Measurements from ENCODE around the gene NDUFS6.

The NDUFS6 gene

DNA sequence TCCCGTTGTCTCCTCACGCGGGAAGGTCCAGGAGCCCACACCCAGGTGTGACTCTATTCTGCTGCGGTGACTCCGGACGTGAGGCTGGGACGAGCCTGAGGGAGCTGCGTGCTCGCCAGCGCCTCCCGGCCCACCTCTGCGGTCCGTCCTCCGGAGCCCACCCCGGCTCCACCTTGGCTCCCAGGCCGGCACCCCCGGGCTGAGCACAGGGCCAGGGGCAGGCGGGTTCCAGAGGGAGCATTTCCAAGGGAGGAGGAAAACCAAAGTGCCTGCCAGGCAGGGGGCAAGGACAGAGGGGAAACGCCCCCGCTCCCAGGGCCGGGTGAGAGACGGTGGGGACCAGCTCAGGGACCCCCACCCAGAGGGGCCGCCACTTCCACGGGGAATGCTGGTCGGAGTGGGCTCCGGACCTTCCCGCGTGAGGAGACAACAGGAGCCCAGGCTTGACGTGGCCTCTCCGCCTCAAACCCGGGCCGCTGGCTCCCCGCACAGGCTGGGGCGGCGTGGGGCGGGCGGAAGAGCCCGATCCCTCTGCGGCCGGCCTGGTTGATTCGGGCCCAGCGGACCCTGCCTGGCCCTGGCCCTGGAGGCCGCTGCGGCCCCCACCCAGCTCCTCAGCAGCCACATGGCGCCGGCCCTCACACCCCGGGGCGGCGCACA is 55.5 kb downstream of the NDUFS6 start:
- DNase-seq: no peak

DNA sequence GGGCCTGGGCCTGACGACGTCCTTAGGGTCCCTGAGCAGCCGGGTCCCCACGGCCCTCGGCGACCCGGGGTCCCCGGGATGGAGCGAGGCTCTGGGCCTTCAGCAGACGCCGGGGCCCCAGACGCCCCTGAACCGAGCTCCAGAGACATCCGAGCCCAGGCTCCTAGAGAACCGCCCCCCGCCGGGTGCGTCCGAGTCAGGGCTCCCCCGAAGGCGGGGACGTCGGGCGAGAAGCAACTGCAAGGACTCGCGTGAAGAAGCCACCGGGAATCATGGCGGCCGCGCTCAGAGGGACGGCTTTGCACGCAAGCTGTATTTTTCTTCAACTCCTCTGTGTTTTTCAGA is 56.0 kb downstream of the NDUFS6 start:
- DNase-seq: no peak

DNA sequence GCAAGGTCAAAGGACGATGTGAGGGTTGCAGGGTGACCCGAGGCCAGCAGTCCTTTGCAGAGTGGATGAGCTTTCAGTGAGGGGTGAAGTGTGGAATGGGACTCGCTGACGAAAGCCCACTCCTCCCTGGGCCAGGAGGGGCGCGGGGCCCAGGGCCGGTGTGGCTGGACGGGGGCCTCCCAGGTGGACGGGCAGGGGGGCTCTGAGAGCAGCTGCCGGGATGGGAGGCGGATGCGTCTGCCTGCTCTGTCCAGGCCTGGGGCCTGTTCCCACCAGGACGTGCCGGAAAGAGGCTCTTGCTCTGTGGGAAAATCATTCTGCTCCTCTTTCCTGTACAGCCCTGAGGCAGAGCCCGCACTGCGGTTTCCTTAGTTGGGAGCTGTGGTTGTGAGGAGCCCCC is 57.2 kb downstream of the NDUFS6 start:
- no peak for DNase-seq

DNA sequence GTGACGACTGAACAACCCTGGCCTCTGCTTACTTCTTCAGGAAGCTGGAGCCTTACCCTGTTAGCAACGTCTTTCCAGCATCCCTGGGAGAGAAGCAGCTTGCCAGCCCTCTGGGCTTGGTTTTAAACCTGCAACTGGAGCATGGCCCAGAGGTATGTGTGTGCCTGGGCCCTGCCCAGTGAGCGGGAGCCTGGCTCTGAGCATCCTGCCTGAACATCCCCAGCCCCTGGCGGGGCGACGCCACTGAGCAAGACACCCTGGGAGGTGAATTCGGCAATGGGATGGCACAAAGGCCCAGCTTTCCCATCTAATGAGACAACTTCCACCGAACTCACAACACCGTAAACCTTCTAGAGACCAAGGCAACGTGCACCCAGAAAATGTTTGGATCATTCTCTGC is 57.9 kb downstream of the NDUFS6 start:
- no peak for DNase-seq

DNA sequence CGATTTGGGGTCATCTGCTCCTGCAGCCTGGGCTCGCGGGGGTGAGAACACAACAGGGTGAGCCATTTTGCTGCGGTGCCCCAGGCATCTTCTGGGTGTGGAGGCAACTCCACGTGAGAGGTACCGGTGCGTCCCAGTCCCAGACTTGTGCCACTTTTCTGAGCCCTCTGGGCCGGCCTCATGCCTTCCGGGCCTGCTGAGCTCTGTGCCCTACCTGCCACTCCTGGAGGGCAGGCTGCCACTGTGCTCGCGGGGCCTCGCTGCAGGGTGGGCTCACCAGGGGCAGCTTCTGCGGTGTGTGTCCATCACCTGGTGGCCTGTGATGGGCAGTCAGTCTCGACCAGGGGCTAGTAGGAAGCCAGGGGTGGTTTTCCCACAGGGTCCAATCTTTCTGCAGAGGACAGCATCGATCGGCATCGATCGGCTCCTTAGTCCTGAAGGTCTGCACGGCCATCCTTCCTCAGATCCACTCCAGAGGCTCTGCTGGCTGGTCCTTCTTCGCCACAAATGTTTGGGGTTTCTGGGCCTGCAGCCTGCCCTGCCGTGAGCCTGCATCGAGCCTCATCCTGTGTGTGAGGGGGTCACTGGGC is 58.9 kb downstream of the NDUFS6 start:
- DNase-seq: no peak

DNA sequence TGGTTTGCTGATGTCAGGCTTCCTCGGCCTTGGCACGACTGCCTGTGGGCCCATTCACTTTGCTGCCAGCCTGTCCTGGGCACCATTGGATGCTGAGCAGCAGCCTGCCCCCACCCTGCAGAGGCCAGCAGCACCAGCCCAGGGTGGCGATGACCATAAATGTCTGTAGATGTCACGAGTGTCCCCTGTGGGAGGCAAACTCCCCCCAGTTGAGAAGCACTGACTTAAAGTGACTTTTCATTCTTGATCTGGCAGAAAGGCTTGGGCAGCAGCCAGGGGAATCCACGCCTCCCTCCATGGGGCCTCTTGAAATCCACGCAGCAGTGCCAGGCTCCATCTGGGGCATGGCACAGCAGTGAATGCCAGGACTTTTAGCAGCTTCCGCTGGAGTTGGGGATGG is 59.7 kb downstream of the NDUFS6 start:
- no peak for DNase-seq

DNA sequence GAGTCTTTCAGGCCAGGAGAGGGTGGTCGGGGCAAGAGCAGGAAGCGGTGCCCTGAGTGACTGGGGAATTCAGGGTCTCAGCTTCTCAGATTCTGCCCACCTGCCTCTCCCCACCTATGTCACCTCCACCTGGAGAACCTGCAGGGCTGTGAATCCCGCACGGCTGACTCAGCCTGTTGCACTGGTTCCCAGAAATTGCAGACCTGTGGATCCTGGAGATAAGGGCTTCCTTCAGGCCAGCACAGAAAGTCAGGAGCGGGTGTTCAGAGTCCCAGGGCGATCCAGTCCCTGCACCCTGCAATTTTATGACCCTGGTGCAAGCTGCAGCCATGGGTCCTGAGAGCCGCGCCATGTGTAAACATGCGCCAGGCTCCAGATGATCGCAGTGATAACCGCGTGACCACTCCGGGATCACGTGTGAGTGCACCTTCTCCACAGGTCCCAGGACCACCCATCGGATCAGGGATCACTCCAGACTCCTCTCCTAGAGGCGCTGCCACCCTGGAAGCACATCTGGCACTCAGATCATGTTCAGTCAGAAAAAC is 63.8 kb downstream of the NDUFS6 start:
- no peak for DNase-seq

DNA sequence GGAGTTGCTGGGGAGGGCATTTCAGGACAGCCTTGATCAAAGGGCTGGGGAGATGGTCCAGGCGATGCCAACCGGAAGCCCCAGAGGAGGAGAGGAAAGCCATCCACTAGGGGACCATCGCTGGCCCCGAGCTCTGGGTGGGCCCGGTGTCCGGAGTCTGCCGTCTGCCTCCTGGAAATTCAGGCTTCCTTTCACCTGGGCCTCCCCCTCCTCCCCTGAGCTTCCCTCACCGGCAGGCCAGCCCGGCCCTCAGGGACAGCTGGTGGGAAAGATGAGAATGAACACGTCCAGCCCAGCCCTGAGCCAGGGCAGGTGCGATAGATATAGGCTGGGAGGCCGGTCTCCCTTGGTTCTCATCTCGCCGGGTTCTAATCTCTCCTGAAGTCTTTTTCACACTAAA is 64.3 kb downstream of the NDUFS6 start:
- no peak for DNase-seq
